Measurements from ENCODE around the gene ZNF487. TPM values are rescaled to one million over a fixed set of nuclear protein-coding genes. Genes with fewer than 3 reads are reported as not detected.

Gene ZNF487
- total and polyA plus RNA-seq, 2 of the 13 experiments (the other 11 are each of a cell fraction or from before 2014, with no cell fraction given): 7.4 to 8.8 TPM

GRCh38 chr10:43417950-43418768 is 18.8 kb upstream of the ZNF487 start (continued):
- TF ChIP-seq FOXA1 (IDR thresholded peaks at IDR 0.05) (no peak), FOXA1 (CRISPR knock-in tag; IDR thresholded peaks at IDR 0.05) (0 out of 2 replicates have a peak, but pooled peaks have one; percentile 10), HMG20B (CRISPR knock-in tag; conservative IDR thresholded peaks at IDR 0.05) (no peak), NR2F2 (IDR thresholded peaks at IDR 0.05; ENCODE audit: borderline replicate concordance, low read depth) (peak; percentile 86), ZNF362 (CRISPR knock-in tag; IDR thresholded peaks at IDR 0.05; ENCODE audit: borderline replicate concordance) (no peak), USF2 (IDR thresholded peaks at IDR 0.05; ENCODE audit: low read depth, low read length) (no peak), USF2 (CRISPR knock-in tag; IDR thresholded peaks at IDR 0.05; ENCODE audit: borderline replicate concordance) (no peak), RBAK (CRISPR knock-in tag; IDR thresholded peaks at IDR 0.05) (no peak), TFE3 (CRISPR knock-in tag; IDR thresholded peaks at IDR 0.05) (peak; percentile 52; the same call in 1 of the 2 replicates), ZBTB3 (CRISPR knock-in tag; IDR thresholded peaks at IDR 0.05; ENCODE audit: borderline replicate concordance, low read depth) (no peak), ZNF615 (CRISPR knock-in tag; IDR thresholded peaks at IDR 0.05; ENCODE audit: borderline replicate concordance) (no peak), ZFP37 (CRISPR knock-in tag; IDR thresholded peaks at IDR 0.05; ENCODE audit: borderline replicate concordance) (no peak), HOXA9 (CRISPR knock-in tag; IDR thresholded peaks at IDR 0.05; ENCODE audit: borderline replicate concordance) (no peak), FOXA3 (CRISPR knock-in tag; IDR thresholded peaks at IDR 0.05) (peak; percentile 57), MED1 (CRISPR knock-in tag; IDR thresholded peaks at IDR 0.05) (peak; percentile 91), ZNF7 (CRISPR knock-in tag; IDR thresholded peaks at IDR 0.05) (no peak), CBX5 (CRISPR knock-in tag; IDR thresholded peaks at IDR 0.05; ENCODE audit: borderline replicate concordance) (no peak), FOXP4 (CRISPR knock-in tag; IDR thresholded peaks at IDR 0.05) (peak; percentile 66), ZNF335 (CRISPR knock-in tag; IDR thresholded peaks at IDR 0.05) (no peak), TRIM22 (IDR thresholded peaks at IDR 0.05) (no peak), SP2 (CRISPR knock-in tag; IDR thresholded peaks at IDR 0.05) (no peak), AGO2 (optimal IDR thresholded peaks at IDR 0.05; ENCODE audit: low read depth, low read length) (no peak), TBL1XR1 (IDR thresholded peaks at IDR 0.05; ENCODE audit: borderline replicate concordance, low read length, partially characterized antibody) (no peak)

Data from HepG2 (cell line).